K562 (cell line): ENCODE measurements around the gene AGAP3. TPM values are rescaled to one million over a fixed set of nuclear protein-coding genes. Genes with fewer than 3 reads are reported as not detected.

Experiments
- ATAC-seq: fragments of 200-7000 bp; cut with Tn5 transposase; 3 replicates; pipeline ENCODE4 v1.9.1; 2020; ENCODE audit warnings: moderate library complexity
- BruUV-seq: library from RNA; stranded (reverse); fragments of 400-500 nt; replicated peaks from 2 replicates; lab custom pipeline; 2021; lab: Mats Ljungman, UMichigan
- CTCF ChIA-PET: fragments of 300-600 bp; formaldehyde crosslinking; extraction: SDS; loops from one replicate; lab custom pipeline; 2021; ENCODE audit warnings: low intra/inter-chr PET ratio; lab: Yijun Ruan, JAX
- POLR2A ChIA-PET: fragments of 300-600, 350-650 bp; sonication (Branson Sonifier 250); formaldehyde crosslinking; extraction: SDS; loops from one replicate; lab custom pipeline; 2021; ENCODE audit warnings: antibody characterized with exemption, inconsistent platforms; lab: Yijun Ruan, JAX
- DNase-seq, 4 experiments: peaks; one replicate each; pipeline versions ENCODE4 v3.0.0 to v3.0.0-alpha.2; 2011 to 2018; ENCODE audit warnings: low spot score in 3 of 4, mixed read lengths in 3 of 4; ENCODE audit errors: extremely low read depth in 1 of 4
- FAIRE-seq: peaks from 2 replicates; lab custom pipeline; 2011; peaks lifted over from hg19 to GRCh38; lab: Jason Lieb, UNC
- H2AFZ ChIP-seq: 2 replicates; pipeline ENCODE4 v1.6.0; 2011; ENCODE audit warnings: low read depth, low read length, control low read depth, inconsistent platforms
- H3K27ac ChIP-seq: fragments of 200-600 bp; 3 replicates; pipeline ENCODE4 v1.8.0; 2011; ENCODE audit warnings: low read depth, mild to moderate bottlenecking, control low read depth, inconsistent platforms, low read length, moderate library complexity, mixed read lengths; ENCODE audit errors: extremely low read depth
- H3K27me3 ChIP-seq, 2 experiments: fragments of 300-600 bp in 1 of 2; 2 replicates in 1 of 2; 3 replicates in 1 of 2; pipeline versions ENCODE4 v1.6.0 to v1.8.0; 2011; ENCODE audit warnings: inconsistent platforms in 2 of 2, low read length in 2 of 2, mild to moderate bottlenecking in 1 of 2, mixed read lengths in 1 of 2, moderate library complexity in 1 of 2; ENCODE audit not compliant: control insufficient read depth in 2 of 2, insufficient read depth in 2 of 2
- H3K36me3 ChIP-seq: fragments of 300-600 bp; 3 replicates; pipeline ENCODE4 v1.8.0; 2011; ENCODE audit warnings: mild to moderate bottlenecking, low read length, inconsistent platforms; ENCODE audit not compliant: control insufficient read depth, insufficient read depth
- H3K4me1 ChIP-seq, 2 experiments: fragments of 200-600 bp in 1 of 2; replicated peaks in 1 of 2; 2 replicates in 1 of 2; 3 replicates in 1 of 2; pipeline versions ENCODE4 v1.5.1 to v1.8.0; 2011; ENCODE audit warnings: inconsistent platforms in 2 of 2, low read length in 2 of 2, mild to moderate bottlenecking in 1 of 2, mixed read lengths in 1 of 2, moderate library complexity in 1 of 2; ENCODE audit not compliant: control insufficient read depth in 2 of 2, insufficient read depth in 2 of 2
- H3K4me2 ChIP-seq: 2 replicates; pipeline ENCODE4 v1.6.1; 2011; ENCODE audit warnings: low read length, control low read depth, inconsistent platforms, mixed read lengths; ENCODE audit not compliant: insufficient read depth
- H3K4me3 ChIP-seq: fragments of 200-600 bp; sonication (generic), shearing (Covaris generic); 2 replicates; pipeline ENCODE4 v1.5.1; 2016; ENCODE audit warnings: control low read depth, inconsistent platforms
- H3K79me2 ChIP-seq: fragments of 200-600 bp; 3 replicates; pipeline ENCODE4 v1.8.0; 2011; ENCODE audit warnings: low read length, inconsistent platforms; ENCODE audit not compliant: control insufficient read depth, insufficient read depth
- H3K9ac ChIP-seq, 2 experiments: 2 replicates each; pipeline versions ENCODE4 v1.6.0 to v1.6.1; 2011; ENCODE audit warnings: low read depth in 2 of 2, low read length in 2 of 2, control low read depth in 1 of 2, inconsistent platforms in 1 of 2, mild to moderate bottlenecking in 1 of 2, mixed read lengths in 1 of 2; ENCODE audit not compliant: insufficient read depth in 1 of 2
- H3K9me1 ChIP-seq: one replicate; pipeline ENCODE4 v1.6.0; 2011; ENCODE audit warnings: inconsistent platforms, mild to moderate bottlenecking, low read length, moderate library complexity; ENCODE audit not compliant: control insufficient read depth, insufficient read depth
- H3K9me3 ChIP-seq: replicated peaks from 2 replicates; pipeline ENCODE4 v1.5.1; 2011; ENCODE audit warnings: low read depth, low read length, inconsistent platforms; ENCODE audit not compliant: control insufficient read depth, insufficient read depth
- H4K20me1 ChIP-seq: replicated peaks from 2 replicates; pipeline ENCODE4 v1.6.1; 2011; ENCODE audit warnings: low read length, inconsistent platforms, mixed read lengths; ENCODE audit not compliant: control insufficient read depth, insufficient read depth
- POLR2G ChIP-seq: fragments of 200-400 bp; formaldehyde crosslinking; IDR thresholded peaks from 2 replicates; pipeline ENCODE4 v1.6.1; 2017; ENCODE audit warnings: low read depth, mild to moderate bottlenecking, antibody characterized with exemption, low read length, moderate library complexity
- RFX5 ChIP-seq: IDR thresholded peaks from 2 replicates; pipeline ENCODE4 v1.6.1; 2011; ENCODE audit warnings: low read depth, mild to moderate bottlenecking, improper control_type of control experiment, low read length
- ZBTB33 ChIP-seq: sonication (generic); formaldehyde crosslinking; IDR thresholded peaks from 2 replicates; pipeline ENCODE4 v1.8.1; 2023; ENCODE audit warnings: mild to moderate bottlenecking, missing genetic modification reagents
- ZNF740 ChIP-seq, 3 experiments: fragments of 200-800 bp in 1 of 3; sonication (Bioruptor generic) in 1 of 3; sonication (generic) in 1 of 3; formaldehyde crosslinking in 1 of 3; IDR thresholded peaks; 2 replicates each; pipeline versions ENCODE4 v1.6.1 to v1.8.0; 2016 to 2022; ENCODE audit warnings: mild to moderate bottlenecking in 2 of 3, missing compliant biosample characterization in 2 of 3, missing genetic modification characterization in 2 of 3, missing genetic modification reagents in 1 of 3
- WGBS: fragments of 100-300 bp; shearing (Covaris generic); methylation state at CpG from one replicate; pipeline ENCODE4 v1.1.6; 2016; ENCODE audit warnings: low coverage, mixed read lengths; ENCODE audit not compliant: insufficient coverage; ENCODE audit errors: missing lambda C conversion rate; 5-methylcytosine and 5-hydroxymethylcytosine counted together
- in situ Hi-C: fragments of 300-500 bp; cut with MboI; formaldehyde crosslinking; loops from 4 replicates; pipeline ENCODE4 v1.15.0; 2018; ENCODE audit warnings: inconsistent platforms, mixed read lengths
- intact Hi-C: fragments of 100-400 bp; cut with micrococcal nuclease; formaldehyde crosslinking; loops from 2 replicates; pipeline ENCODE4 v1.14.2; 2022
- polyA plus RNA-seq, 8 experiments: library from polyadenylated mRNA; depleted of rRNA in 4 of 8; stranded (reverse) in 5 of 8; unstranded in 3 of 8; fragments of >200 nt; fragmentation: Nextera tagmentation in 2 of 8; fragmentation: Illumina TruSeq in 1 of 8; extraction: Ambion mirVana in 2 of 8; extraction: Trizol in 1 of 8; gene quantifications; 2 replicates each; pipeline versions ENCODE4 v1.2.1 to v1.2.3, GENCODE V29; 2011 to 2014; ENCODE audit warnings: inconsistent platforms in 1 of 8, missing spikeins in 1 of 8
- total RNA-seq, 7 experiments: library from RNA; depleted of rRNA in 6 of 7; stranded (reverse); fragments of >200 nt in 6 of 7; fragmentation: Illumina TruSeq in 2 of 7; extraction: Trizol in 2 of 7; gene quantifications; 2 replicates each; pipeline versions ENCODE4 v1.2.1 to v1.2.3, GENCODE V29; 2011 to 2021; ENCODE audit warnings: low replicate concordance in 1 of 7

AGAP3 gene
- total and polyA plus RNA-seq, 9 of the 15 experiments (the other 6 are each of a cell fraction or from before 2014, with no cell fraction given) = 3.4 to 208 (median 62.2) TPM

GRCh38 chr7:151048911-151049463 lies 37.3 kb upstream of the AGAP3 start:
- Histone ChIP-seq H3K9ac (peak overlapping the region in 1 of 2 experiments; percentile 65; a peak in 2 of 4 replicates), H3K9me3 (no peaks in the 10 kb centered on the region), H4K20me1 (no peaks in the 10 kb centered on the region; the same call in 1 of the 2 replicates), H3K27ac (no peak overlapping the region), H3K27me3 (no peaks in the 10 kb centered on the region), H3K4me2 (no peak overlapping the region), H3K4me1 (peaks cover 7 to 63% of the 10 kb centered on the region in 2 experiments; a peak in 3 of 5 replicates), H2AFZ (no peak overlapping the region), H3K36me3 (peaks cover 16% of the 10 kb centered on the region), H3K79me2 (no peaks in the 10 kb centered on the region), H3K4me3 (no peak overlapping the region), H3K9me1 (no peaks in the 10 kb centered on the region)
- ATAC-seq = no peak
- TF ChIP-seq RFX5 (no peak), ZBTB33 (CRISPR knock-in tag) (peak; percentile 97), ZNF740 (CRISPR knock-in tag; IDR thresholded peaks at IDR 0.05) (peak; percentile 53; the same call in 1 of the 2 replicates), ZNF740 (tag; IDR thresholded peaks at IDR 0.05) (no peak), POLR2G (peak; percentile 60)
- intact Hi-C loops = no loop called here
- peak in 2 of 4 experiments; percentile 16 to 29 for DNase-seq
- in situ Hi-C loops = no loop called here
- ChIA-PET CTCF (no interaction called here), POLR2A (interaction anchor here (0.7 to 3.1 kb wide), 3 partner anchors 10 to 45 kb away, joined by 4 to 23 read pairs (median 4); no protein-coding TSS in a partner anchor)
- BruUV-seq = no TSS peak
- FAIRE-seq = no peak
- 74% methylated on average over 38 of the region's 38 CpGs for WGBS
